ENCODE results near the gene RMND1. TPM values are rescaled to one million over a fixed set of nuclear protein-coding genes. Genes with fewer than 3 reads are reported as not detected.

RMND1 gene
- total RNA-seq, 1 donor from 2014 or later: 18.5 TPM

DNA sequence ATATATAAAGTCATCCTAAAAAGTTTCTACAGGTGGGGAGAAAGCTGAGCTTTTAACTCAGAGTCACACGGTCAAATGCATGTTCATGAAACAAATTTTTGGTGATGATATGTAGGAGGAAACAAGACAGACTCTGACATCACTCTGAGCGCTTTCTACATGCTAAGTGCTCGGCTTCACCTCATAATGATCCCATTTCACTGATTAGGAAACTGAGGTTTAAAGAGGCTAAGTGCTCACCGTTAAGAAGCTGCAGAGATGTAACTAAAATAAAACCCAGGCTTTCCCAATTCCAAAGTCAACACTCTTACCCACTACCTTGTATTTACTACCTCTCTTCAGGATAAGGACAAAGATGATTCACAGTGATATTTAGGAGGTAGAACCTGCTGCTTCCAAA lies 4.7 kb downstream of the RMND1 start:
- intact Hi-C loops (cut with micrococcal nuclease): no loop called here
- Mint-ChIP-seq H3K4me3 (ENCODE audit: low read depth) (no peak overlapping the region), H3K4me1 (ENCODE audit: low read depth) (peaks cover 17% of the 10 kb centered on the region), H3K36me3 (ENCODE audit: low read depth) (peaks cover 22% of the 10 kb centered on the region), H3K27me3 (ENCODE audit: low read depth) (no peaks in the 10 kb centered on the region), H3K9me3 (no peaks in the 10 kb centered on the region), H3K27ac (no peak overlapping the region)
- no peak for DNase-seq (ENCODE audit: low spot score)

DNA sequence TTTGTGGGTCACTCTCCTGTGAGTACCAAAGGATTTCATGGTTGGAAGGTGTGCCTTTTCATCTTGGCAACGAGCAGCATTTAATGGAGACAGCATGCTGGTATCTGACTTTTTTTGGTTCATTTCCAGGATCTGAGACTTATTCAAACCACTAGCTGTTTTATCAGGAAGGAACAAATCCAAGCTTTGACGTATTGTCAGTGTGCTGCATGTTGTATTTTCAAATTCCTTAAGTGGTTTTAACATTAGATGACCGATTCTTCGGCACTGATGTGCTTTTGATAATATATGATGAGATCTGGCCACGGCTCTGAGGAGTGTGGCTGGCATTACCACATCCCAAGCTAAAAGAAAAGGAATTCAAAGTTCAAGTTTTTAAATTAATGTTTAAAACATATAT lies 6.4 kb downstream of the RMND1 start:
- Mint-ChIP-seq H3K4me1 (ENCODE audit: low read depth) (peaks cover 17% of the 10 kb centered on the region), H3K27me3 (ENCODE audit: low read depth) (no peaks in the 10 kb centered on the region), H3K9me3 (no peaks in the 10 kb centered on the region), H3K27ac (no peak overlapping the region), H3K4me3 (ENCODE audit: low read depth) (no peak overlapping the region), H3K36me3 (ENCODE audit: low read depth) (peaks cover 19% of the 10 kb centered on the region)
- intact Hi-C loops (cut with micrococcal nuclease): no loop called here
- DNase-seq (ENCODE audit: low spot score): no peak

DNA sequence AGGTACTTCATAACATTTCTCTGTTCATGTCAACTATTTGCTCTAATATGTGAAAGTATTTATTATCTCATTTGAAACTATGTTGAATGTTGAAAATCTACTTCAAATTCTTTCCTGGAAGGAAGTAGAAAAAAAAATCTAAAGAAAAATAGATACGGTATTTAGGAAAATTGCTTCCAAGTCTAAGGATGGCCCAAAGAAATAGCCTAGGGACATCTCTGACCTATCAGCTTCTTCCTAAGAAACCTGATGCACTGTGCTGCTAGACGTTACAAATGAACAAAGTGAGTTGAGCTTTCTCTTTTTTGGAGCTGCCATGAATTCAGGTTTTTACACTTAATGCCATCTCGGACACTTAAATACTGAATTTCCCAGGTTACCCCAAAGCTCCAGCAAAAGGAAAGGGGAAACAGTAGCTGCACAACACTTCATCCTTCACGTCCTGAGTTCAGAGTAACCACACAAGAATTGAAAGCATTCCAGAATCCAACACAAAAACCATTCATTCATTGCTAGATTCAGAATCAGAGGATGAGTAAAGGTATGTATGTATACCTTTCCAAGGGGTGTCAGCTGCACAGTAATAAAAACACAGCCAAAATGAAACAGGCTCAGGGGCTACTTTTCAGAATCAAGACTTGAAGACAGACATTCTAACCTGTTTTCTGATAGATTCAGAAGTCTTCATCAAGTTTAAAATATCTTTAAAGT lies 7.9 kb downstream of the RMND1 start:
- Mint-ChIP-seq H3K36me3 (ENCODE audit: low read depth) (peaks cover 16% of the 10 kb centered on the region), H3K27ac (no peak overlapping the region), H3K27me3 (ENCODE audit: low read depth) (no peaks in the 10 kb centered on the region), H3K4me3 (ENCODE audit: low read depth) (no peak overlapping the region), H3K4me1 (ENCODE audit: low read depth) (peaks cover 16% of the 10 kb centered on the region), H3K9me3 (no peaks in the 10 kb centered on the region)
- intact Hi-C loops (cut with micrococcal nuclease): no loop called here
- no peak for DNase-seq (ENCODE audit: low spot score)

- intact Hi-C loops (cut with micrococcal nuclease): no loop called here
- Mint-ChIP-seq H3K36me3 (ENCODE audit: low read depth) (peaks cover 16% of the 10 kb centered on the region), H3K27ac (no peak overlapping the region), H3K4me1 (ENCODE audit: low read depth) (peaks cover 16% of the 10 kb centered on the region), H3K27me3 (ENCODE audit: low read depth) (no peaks in the 10 kb centered on the region), H3K4me3 (ENCODE audit: low read depth) (no peak overlapping the region), H3K9me3 (no peaks in the 10 kb centered on the region)
- DNase-seq (ENCODE audit: low spot score): no peak
Observed at GRCh38 chr6:151443454-151443853, 8.5 kb downstream of the RMND1 start.

DNA sequence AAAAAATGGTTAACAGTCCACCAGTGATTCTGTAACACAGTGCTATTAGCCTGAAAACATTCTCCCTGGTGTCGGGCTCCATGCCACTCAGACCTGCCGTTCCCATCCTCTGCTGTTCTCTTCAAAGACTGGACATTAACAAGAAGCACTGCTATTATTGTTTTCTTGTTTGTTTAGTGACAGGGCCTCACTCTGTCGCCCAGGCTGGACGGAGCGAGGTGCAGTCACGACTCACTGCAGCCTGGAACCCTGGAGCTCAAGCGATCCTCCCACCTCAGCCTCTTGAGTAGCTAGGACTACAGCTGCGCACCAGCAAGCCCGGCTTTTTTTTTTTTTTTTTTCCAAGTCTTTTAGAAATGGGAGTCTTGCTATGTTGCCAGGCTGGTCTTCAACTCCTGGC lies 9.6 kb downstream of the RMND1 start:
- Mint-ChIP-seq H3K36me3 (ENCODE audit: low read depth) (peaks cover 18% of the 10 kb centered on the region), H3K27ac (no peak overlapping the region), H3K27me3 (ENCODE audit: low read depth) (no peaks in the 10 kb centered on the region), H3K9me3 (no peaks in the 10 kb centered on the region), H3K4me3 (ENCODE audit: low read depth) (no peak overlapping the region), H3K4me1 (ENCODE audit: low read depth) (peaks cover 16% of the 10 kb centered on the region)
- DNase-seq (ENCODE audit: low spot score): no peak
- intact Hi-C loops (cut with micrococcal nuclease): no loop called here

- DNase-seq (ENCODE audit: low spot score): no peak
- H3K27ac Mint-ChIP-seq: no peak overlapping the region
- H3K27me3 Mint-ChIP-seq (ENCODE audit: low read depth): no peaks in the 10 kb centered on the region
- H3K36me3 Mint-ChIP-seq (ENCODE audit: low read depth): peaks cover 18% of the 10 kb centered on the region
- H3K4me3 Mint-ChIP-seq (ENCODE audit: low read depth): no peak overlapping the region
- intact Hi-C loops (cut with micrococcal nuclease): loop anchor here (2.0 kb wide), 1 partner anchor 35 kb away; no protein-coding TSS in a partner anchor
- H3K9me3 Mint-ChIP-seq: no peaks in the 10 kb centered on the region
- H3K4me1 Mint-ChIP-seq (ENCODE audit: low read depth): peaks cover 18% of the 10 kb centered on the region
Observed at GRCh38 chr6:151441390-151442166, 10.3 kb downstream of the RMND1 start.

DNA sequence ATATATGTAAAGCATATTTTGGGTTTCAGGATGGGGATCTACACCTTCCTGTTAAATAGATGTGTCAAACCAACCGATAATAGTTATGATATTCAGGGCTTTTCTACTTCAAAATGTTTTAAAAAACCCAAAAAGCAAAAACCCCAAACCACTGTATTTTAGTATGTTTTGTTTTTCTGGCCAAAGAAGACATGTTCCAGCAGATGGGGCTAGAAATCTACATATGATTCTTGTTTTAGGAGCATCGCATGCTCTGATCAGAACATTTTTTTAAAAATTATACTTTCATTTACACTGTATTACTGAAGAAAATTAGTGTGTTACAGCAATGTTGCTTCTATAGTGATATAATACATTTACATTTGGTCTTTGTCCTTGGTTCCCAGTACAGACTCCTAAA lies 11.0 kb downstream of the RMND1 start:
- intact Hi-C loops (cut with micrococcal nuclease): loop anchor here (2.0 kb wide), 1 partner anchor 36 kb away; no protein-coding TSS in a partner anchor
- Mint-ChIP-seq H3K27me3 (ENCODE audit: low read depth) (no peaks in the 10 kb centered on the region), H3K27ac (no peak overlapping the region), H3K9me3 (no peaks in the 10 kb centered on the region), H3K4me1 (ENCODE audit: low read depth) (peaks cover 22% of the 10 kb centered on the region), H3K36me3 (ENCODE audit: low read depth) (peaks cover 18% of the 10 kb centered on the region), H3K4me3 (ENCODE audit: low read depth) (no peak overlapping the region)
- DNase-seq (ENCODE audit: low spot score): no peak

- no peak overlapping the region for H3K4me3 Mint-ChIP-seq (ENCODE audit: low read depth)
- H3K27ac Mint-ChIP-seq: no peak overlapping the region
- no peak for DNase-seq (ENCODE audit: low spot score)
- peaks cover 22% of the 10 kb centered on the region for H3K4me1 Mint-ChIP-seq (ENCODE audit: low read depth)
- H3K36me3 Mint-ChIP-seq (ENCODE audit: low read depth): peaks cover 18% of the 10 kb centered on the region
- H3K9me3 Mint-ChIP-seq: no peaks in the 10 kb centered on the region
- no peaks in the 10 kb centered on the region for H3K27me3 Mint-ChIP-seq (ENCODE audit: low read depth)
- intact Hi-C loops (cut with micrococcal nuclease): loop anchor here (2.0 kb wide), 1 partner anchor 36 kb away; no protein-coding TSS in a partner anchor
Observed at GRCh38 chr6:151440498-151440897, 11.4 kb downstream of the RMND1 start.

GRCh38 chr6:151437401-151437800 lies 14.5 kb downstream of the RMND1 start:
- Mint-ChIP-seq H3K27me3 (ENCODE audit: low read depth) (no peaks in the 10 kb centered on the region), H3K27ac (no peak overlapping the region), H3K36me3 (ENCODE audit: low read depth) (peaks cover 12% of the 10 kb centered on the region), H3K4me3 (ENCODE audit: low read depth) (no peak overlapping the region), H3K9me3 (no peaks in the 10 kb centered on the region), H3K4me1 (ENCODE audit: low read depth) (peaks cover 18% of the 10 kb centered on the region)
- DNase-seq (ENCODE audit: low spot score): no peak
- intact Hi-C loops (cut with micrococcal nuclease): no loop called here

DNA sequence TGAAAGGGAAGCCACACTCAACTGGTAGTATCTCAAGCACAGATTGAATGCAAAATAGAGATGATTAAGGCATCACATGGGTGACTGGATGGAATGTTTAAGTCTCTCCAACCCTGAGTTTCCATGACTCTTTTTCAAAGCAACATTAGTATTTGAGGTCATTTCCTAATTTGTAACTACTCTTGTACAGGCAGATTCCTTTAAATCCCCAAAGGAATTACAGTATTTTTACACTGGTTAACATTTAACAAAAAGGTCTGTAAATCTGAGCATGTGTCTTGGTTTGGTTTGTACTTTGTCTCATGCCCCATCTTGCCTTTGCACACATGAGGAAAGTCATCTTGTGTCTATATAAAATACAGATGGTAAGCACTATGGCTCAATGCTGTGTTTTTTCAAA lies 15.1 kb downstream of the RMND1 start:
- no peak for DNase-seq (ENCODE audit: low spot score)
- Mint-ChIP-seq H3K36me3 (ENCODE audit: low read depth) (peaks cover 16% of the 10 kb centered on the region), H3K9me3 (no peaks in the 10 kb centered on the region), H3K27ac (no peak overlapping the region), H3K4me1 (ENCODE audit: low read depth) (peaks cover 16% of the 10 kb centered on the region), H3K27me3 (ENCODE audit: low read depth) (no peaks in the 10 kb centered on the region), H3K4me3 (ENCODE audit: low read depth) (no peak overlapping the region)
- intact Hi-C loops (cut with micrococcal nuclease): no loop called here

GRCh38 chr6:151436300-151436699 lies 15.6 kb downstream of the RMND1 start:
- no peak overlapping the region for H3K27ac Mint-ChIP-seq
- H3K27me3 Mint-ChIP-seq (ENCODE audit: low read depth): no peaks in the 10 kb centered on the region
- H3K4me1 Mint-ChIP-seq (ENCODE audit: low read depth): peaks cover 16% of the 10 kb centered on the region
- H3K4me3 Mint-ChIP-seq (ENCODE audit: low read depth): no peak overlapping the region
- H3K9me3 Mint-ChIP-seq: no peaks in the 10 kb centered on the region
- H3K36me3 Mint-ChIP-seq (ENCODE audit: low read depth): peaks cover 16% of the 10 kb centered on the region
- intact Hi-C loops (cut with micrococcal nuclease): no loop called here
- DNase-seq (ENCODE audit: low spot score): no peak

- no peaks in the 10 kb centered on the region for H3K27me3 Mint-ChIP-seq (ENCODE audit: low read depth)
- H3K9me3 Mint-ChIP-seq: no peaks in the 10 kb centered on the region
- no peak overlapping the region for H3K4me3 Mint-ChIP-seq (ENCODE audit: low read depth)
- no peak for DNase-seq (ENCODE audit: low spot score)
- peaks cover 10% of the 10 kb centered on the region for H3K4me1 Mint-ChIP-seq (ENCODE audit: low read depth)
- intact Hi-C loops (cut with micrococcal nuclease): no loop called here
- peaks cover 33% of the 10 kb centered on the region for H3K36me3 Mint-ChIP-seq (ENCODE audit: low read depth)
- no peak overlapping the region for H3K27ac Mint-ChIP-seq
Observed at GRCh38 chr6:151434369-151434768, 17.6 kb downstream of the RMND1 start.

DNA sequence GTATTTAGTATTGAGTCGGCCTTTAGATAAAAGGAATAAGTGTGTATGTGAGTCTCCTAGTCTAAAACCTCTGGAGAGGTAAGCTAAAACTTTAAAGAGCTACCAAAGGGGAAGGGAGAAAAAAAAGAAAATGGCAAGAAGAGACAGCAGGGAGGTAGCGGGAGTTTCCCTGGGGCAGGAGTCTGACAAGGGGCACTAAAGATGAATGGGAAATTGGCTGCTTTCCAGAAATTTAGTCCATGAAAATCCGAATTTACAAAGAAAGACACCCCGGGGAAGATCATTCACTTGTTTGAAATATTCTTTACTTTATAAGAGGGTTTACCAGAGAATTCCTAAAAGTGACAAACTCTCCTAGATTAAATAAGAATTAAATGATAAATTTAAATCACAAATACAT lies 19.3 kb downstream of the RMND1 start:
- DNase-seq (ENCODE audit: low spot score): no peak
- Mint-ChIP-seq H3K27me3 (ENCODE audit: low read depth) (no peaks in the 10 kb centered on the region), H3K27ac (no peak overlapping the region), H3K4me1 (ENCODE audit: low read depth) (peaks cover 8% of the 10 kb centered on the region), H3K36me3 (ENCODE audit: low read depth) (peaks cover 34% of the 10 kb centered on the region), H3K4me3 (ENCODE audit: low read depth) (no peak overlapping the region), H3K9me3 (no peaks in the 10 kb centered on the region)
- intact Hi-C loops (cut with micrococcal nuclease): no loop called here
